A549 (cell line): ENCODE results near the gene DPM3. TPM values are rescaled to one million over a fixed set of nuclear protein-coding genes. Genes with fewer than 3 reads are reported as not detected.
A peak's percentile ranks its signal among the peaks of the same experiment; 100 is the strongest.

Experiments
- ATAC-seq, 2 experiments: fragments of 200-7000 bp in 1 of 2; fragments of >200 bp in 1 of 2; cut with Nextera tagmentation in 1 of 2; cut with Tn5 transposase in 1 of 2; 3 replicates each; pipeline versions ENCODE4 v1.8.0 to v1.9.1; 2018 to 2020; ENCODE audit warnings: mild to moderate bottlenecking in 1 of 2, moderate library complexity in 1 of 2
- CTCF ChIA-PET: fragments of 300-600 bp; sonication (Branson Sonifier 250); formaldehyde crosslinking; extraction: SDS; loops from one replicate; lab custom pipeline; 2021; ENCODE audit warnings: antibody characterized with exemption, inconsistent platforms; lab: Yijun Ruan, JAX
- POLR2A ChIA-PET: fragments of 350-600 bp; formaldehyde crosslinking; extraction: SDS; loops from one replicate; lab custom pipeline; 2021; ENCODE audit warnings: antibody characterized with exemption, inconsistent platforms; lab: Yijun Ruan, JAX
- DNase-seq, 2 experiments: peaks; one replicate each; pipeline versions ENCODE4 v3.0.0 to v3.0.0-alpha.2; 2011 to 2016; ENCODE audit warnings: low read depth in 1 of 2, low spot score in 1 of 2
- FAIRE-seq: peaks from 2 replicates; lab custom pipeline; 2011; peaks lifted over from hg19 to GRCh38; lab: Jason Lieb, UNC
- H3K27ac ChIP-seq, 2 experiments: fragments of >200 bp; sonication (Bioruptor Twin); formaldehyde crosslinking; 3 replicates each; pipeline ENCODE4 v1.5.1; 2016 to 2017
- H3K4me1 ChIP-seq: fragments of >200 bp; sonication (Bioruptor Twin); formaldehyde crosslinking; 3 replicates; pipeline ENCODE4 v1.6.1; 2016
- H3K4me2 ChIP-seq: fragments of >200 bp; sonication (Bioruptor Twin); formaldehyde crosslinking; 3 replicates; pipeline ENCODE4 v1.6.1; 2016
- H3K4me3 ChIP-seq: fragments of >200 bp; sonication (Bioruptor Twin); formaldehyde crosslinking; 3 replicates; pipeline ENCODE4 v1.5.1; 2016
- H3K9me3 ChIP-seq: fragments of >200 bp; sonication (Bioruptor Twin); formaldehyde crosslinking; 3 replicates; pipeline ENCODE4 v1.6.1; 2016
- CHD2 ChIP-seq: fragments of 150-350 bp; IDR thresholded peaks from 2 replicates; pipeline ENCODE4 v1.6.1; 2014; ENCODE audit warnings: low read length; ENCODE audit not compliant: partially characterized antibody
- CHD4 ChIP-seq: fragments of 200-600 bp; sonication (generic); IDR thresholded peaks from 2 replicates; pipeline ENCODE4 v1.6.1; 2016; ENCODE audit warnings: antibody characterized with exemption, mild to moderate bottlenecking, borderline replicate concordance
- CTCF ChIP-seq: fragments of >200 bp; sonication (Bioruptor Twin); formaldehyde crosslinking; IDR thresholded peaks from 3 replicates; pipeline ENCODE4 v1.5.1; 2016
- EHF ChIP-seq: fragments of 250-450 bp; sonication (Bioruptor Pico); IDR thresholded peaks from 2 replicates; pipeline ENCODE4 v1.5.0; 2020; ENCODE audit warnings: mild to moderate bottlenecking
- EHMT2 ChIP-seq: fragments of 200-600 bp; sonication (generic); IDR thresholded peaks from 2 replicates; pipeline ENCODE4 v1.6.1; 2016; ENCODE audit warnings: antibody characterized with exemption, low read depth, mild to moderate bottlenecking, moderate library complexity
- EP300 ChIP-seq, 2 experiments: fragments of >200 bp; sonication (Bioruptor Twin); formaldehyde crosslinking; IDR thresholded peaks; 2 replicates in 1 of 2; 3 replicates in 1 of 2; pipeline ENCODE4 v1.6.1; 2016 to 2017
- ESRRA ChIP-seq: fragments of 150-350 bp; IDR thresholded peaks from 2 replicates; pipeline ENCODE4 v1.6.1; 2014; ENCODE audit warnings: mild to moderate bottlenecking, low read length, borderline replicate concordance
- HEYL ChIP-seq: fragments of 250-450 bp; sonication (Bioruptor Pico); IDR thresholded peaks from 2 replicates; pipeline ENCODE4 v1.8.0; 2021; ENCODE audit warnings: mild to moderate bottlenecking, moderate library complexity
- HOXB13 ChIP-seq: fragments of 250-450 bp; sonication (Bioruptor Pico); IDR thresholded peaks from 2 replicates; pipeline ENCODE4 v1.5.0; 2020; ENCODE audit warnings: low read depth, mild to moderate bottlenecking, moderate library complexity
- JUN ChIP-seq, 2 experiments: fragments of >200 bp; sonication (Bioruptor Twin); formaldehyde crosslinking; IDR thresholded peaks; 2 replicates in 1 of 2; 3 replicates in 1 of 2; pipeline ENCODE4 v1.6.1; 2016 to 2017
- KDM1A ChIP-seq: fragments of 200-600 bp; sonication (generic); IDR thresholded peaks from 2 replicates; pipeline ENCODE4 v1.6.1; 2016; ENCODE audit warnings: low read depth, mild to moderate bottlenecking
- KDM5A ChIP-seq: fragments of 200-600 bp; sonication (generic); IDR thresholded peaks from 2 replicates; pipeline ENCODE4 v1.6.1; 2016; ENCODE audit warnings: antibody characterized with exemption, mild to moderate bottlenecking
- MAFK ChIP-seq: fragments of 450-650 bp; IDR thresholded peaks from 2 replicates; pipeline ENCODE4 v1.6.1; 2014; ENCODE audit not compliant: partially characterized antibody
- MAX ChIP-seq: IDR thresholded peaks from 2 replicates; pipeline ENCODE4 v1.6.1; 2012
- MAZ ChIP-seq: fragments of 150-350 bp; IDR thresholded peaks from 2 replicates; pipeline ENCODE4 v1.6.1; 2014; ENCODE audit warnings: antibody characterized with exemption, low read depth, low read length, borderline replicate concordance
- MYC ChIP-seq: IDR thresholded peaks from 2 replicates; pipeline ENCODE4 v1.6.1; 2012; ENCODE audit warnings: mild to moderate bottlenecking, inconsistent platforms, low read length, improper control_type of control experiment, borderline replicate concordance
- NFE2L2 ChIP-seq: fragments of 150-350 bp; conservative IDR thresholded peaks from 2 replicates; pipeline ENCODE4 v1.6.1; 2014; ENCODE audit warnings: low read length
- PHF8 ChIP-seq: fragments of 200-600 bp; sonication (generic); IDR thresholded peaks from 2 replicates; pipeline ENCODE4 v1.6.1; 2016; ENCODE audit warnings: low read depth, mild to moderate bottlenecking, antibody characterized with exemption, moderate library complexity, borderline replicate concordance
- POLR2A ChIP-seq: IDR thresholded peaks from 2 replicates; pipeline ENCODE4 v1.6.1; 2012; ENCODE audit warnings: mild to moderate bottlenecking, low read length
- RAD21 ChIP-seq, 2 experiments: fragments of >200 bp in 1 of 2; sonication (Bioruptor Twin) in 1 of 2; formaldehyde crosslinking in 1 of 2; IDR thresholded peaks in 1 of 2; conservative IDR thresholded peaks in 1 of 2; 2 replicates in 1 of 2; 3 replicates in 1 of 2; pipeline ENCODE4 v1.6.1; 2012 to 2018; ENCODE audit warnings: inconsistent platforms in 1 of 2
- RCOR1 ChIP-seq: fragments of 150-350 bp; IDR thresholded peaks from 2 replicates; pipeline ENCODE4 v1.6.1; 2014; ENCODE audit warnings: antibody characterized with exemption, low read length, low read depth
- REST ChIP-seq: fragments of 200-600 bp; sonication (generic); IDR thresholded peaks from 2 replicates; pipeline ENCODE4 v1.6.1; 2016; ENCODE audit warnings: antibody characterized with exemption, mild to moderate bottlenecking, moderate library complexity
- RFX5 ChIP-seq: fragments of 450-650 bp; IDR thresholded peaks from 2 replicates; pipeline ENCODE4 v1.7.1; 2014; ENCODE audit warnings: antibody characterized with exemption, mild to moderate bottlenecking, moderate library complexity
- RNF2 ChIP-seq: fragments of 200-600 bp; sonication (generic); IDR thresholded peaks from 2 replicates; pipeline ENCODE4 v1.6.1; 2016; ENCODE audit warnings: low read depth, mild to moderate bottlenecking, antibody characterized with exemption, moderate library complexity, borderline replicate concordance
- SMC3 ChIP-seq: fragments of >200 bp; sonication (Bioruptor Twin); formaldehyde crosslinking; IDR thresholded peaks from 3 replicates; pipeline ENCODE4 v1.6.1; 2018; ENCODE audit warnings: inconsistent platforms
- TP53 ChIP-seq: fragments of 250-450 bp; sonication (Bioruptor Pico); IDR thresholded peaks from 2 replicates; pipeline ENCODE4 v1.5.0; 2021; ENCODE audit warnings: mild to moderate bottlenecking, moderate library complexity
- ZC3H11A ChIP-seq: fragments of 450-650 bp; IDR thresholded peaks from 2 replicates; pipeline ENCODE4 v1.6.1; 2014; ENCODE audit warnings: antibody characterized with exemption, mild to moderate bottlenecking
- ZFP36 ChIP-seq: fragments of 450-650 bp; IDR thresholded peaks from 2 replicates; pipeline ENCODE4 v1.6.1; 2014; ENCODE audit warnings: borderline replicate concordance; ENCODE audit not compliant: partially characterized antibody
- ZSCAN20 ChIP-seq: fragments of 250-450 bp; sonication (Bioruptor Pico); IDR thresholded peaks from 2 replicates; pipeline ENCODE4 v1.8.0; 2022; ENCODE audit warnings: mild to moderate bottlenecking, moderate library complexity
- WGBS: methylation state at CpG from one replicate; pipeline ENCODE4 v1.1.6; 2017; ENCODE audit errors: missing lambda C conversion rate; 5-methylcytosine and 5-hydroxymethylcytosine counted together
- polyA plus RNA-seq, 4 experiments: library from polyadenylated mRNA; depleted of rRNA in 3 of 4; stranded (reverse); fragments of >200 nt; fragmentation: RNase III in 1 of 4; extraction: RNeasy Plus Mini Kit Qiagen cat#74134 plus additional on column Dnase treatment in 1 of 4; gene quantifications; 2 replicates in 3 of 4; 3 replicates in 1 of 4; pipeline ENCODE4 v1.2.3, GENCODE V29; 2011 to 2017
- TF ChIP-seq, protein P1 (sequence below): fragments of 250-450 bp; sonication (Bioruptor Pico); IDR thresholded peaks from 2 replicates; pipeline ENCODE4 v1.5.0; 2020; ENCODE audit warnings: low read depth, mild to moderate bottlenecking, moderate library complexity
- TF ChIP-seq, protein P2 (sequence below): fragments of 250-450 bp; sonication (Bioruptor Pico); IDR thresholded peaks from 2 replicates; pipeline ENCODE4 v1.5.0; 2021; ENCODE audit warnings: mild to moderate bottlenecking, moderate library complexity, borderline replicate concordance

The DPM3 gene
- polyA plus RNA-seq, 2 of the 4 experiments (the other 2 are of a cell fraction): 22.8 to 80.3 TPM

- CTCF ChIA-PET: interaction anchor here (0.6 to 15.2 kb wide), 41 partner anchors 9 to 874 kb away, joined by 3 to 384 read pairs (median 5); partner anchors contain the start of genes ADAM15, EFNA1, EFNA4 and MTX1
- no peaks in the 10 kb centered on the region for H3K9me3 ChIP-seq
- WGBS: under 1% methylated on average over 46 of the region's 57 CpGs
- FAIRE-seq: peak; percentile 74
- ATAC-seq: peak; percentile 55 to 85
- peak within 1 kb of the TSS; percentile 95 for H3K4me2 ChIP-seq
- peaks cover 21% of the 10 kb centered on the region for H3K4me1 ChIP-seq
- peak; percentile 97 for DNase-seq
- POLR2A ChIA-PET: interaction anchor here (0.8 to 4.4 kb wide), 9 partner anchors 21 to 110 kb away, joined by 3 to 54 read pairs (median 4); partner anchors contain the start of genes EFNA4, SLC50A1 and THBS3
- H3K27ac ChIP-seq: peak within 1 kb of the TSS; percentile 93 to 99
- peak within 1 kb of the TSS; percentile 80 for H3K4me3 ChIP-seq
- TF ChIP-seq RFX5 (no peak), MAZ (peak; percentile 87; the same call in 1 of the 2 replicates), CHD2 (peak; percentile 47), EHMT2 (no peak), ESRRA (no peak), HOXB13 (CRISPR knock-in tag) (no peak), MAFK (no peak), MYC (0 out of 2 replicates have a peak, but pooled peaks have one; percentile 50), CHD4 (no peak), RAD21 (conservative IDR thresholded peaks at IDR 0.05 in 1 of 2, IDR thresholded peaks at IDR 0.05 in 1 of 2) (peak in 1 of 2 experiments; percentile 10; a peak in 1 of 5 replicates), ZFP36 (no peak), ZSCAN20 (CRISPR knock-in tag) (no peak), KDM1A (no peak), ZC3H11A (no peak), NFE2L2 (no peak), HEYL (CRISPR knock-in tag) (no peak), RCOR1 (no peak), RNF2 (no peak), KDM5A (peak; percentile 39; the same call in 1 of the 2 replicates), JUN (IDR thresholded peaks at IDR 0.05) (peak in 1 of 2 experiments; percentile 83; a peak in 4 of 5 replicates), SMC3 (peak; percentile 35; the same call in 2 of the 3 replicates), PHF8 (peak; percentile 74), POLR2A (peak; percentile 71), CTCF (peak; percentile 90), EP300 (IDR thresholded peaks at IDR 0.05) (no peak), MAX (peak; percentile 55; the same call in 1 of the 2 replicates), EHF (CRISPR knock-in tag) (no peak), REST (no peak), TP53 (no peak)
- TF ChIP-seq, protein P1, sequence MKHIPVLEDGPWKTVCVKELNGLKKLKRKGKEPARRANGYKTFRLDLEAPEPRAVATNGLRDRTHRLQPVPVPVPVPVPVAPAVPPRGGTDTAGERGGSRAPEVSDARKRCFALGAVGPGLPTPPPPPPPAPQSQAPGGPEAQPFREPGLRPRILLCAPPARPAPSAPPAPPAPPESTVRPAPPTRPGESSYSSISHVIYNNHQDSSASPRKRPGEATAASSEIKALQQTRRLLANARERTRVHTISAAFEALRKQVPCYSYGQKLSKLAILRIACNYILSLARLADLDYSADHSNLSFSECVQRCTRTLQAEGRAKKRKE: no peak
- TF ChIP-seq, protein P2, sequence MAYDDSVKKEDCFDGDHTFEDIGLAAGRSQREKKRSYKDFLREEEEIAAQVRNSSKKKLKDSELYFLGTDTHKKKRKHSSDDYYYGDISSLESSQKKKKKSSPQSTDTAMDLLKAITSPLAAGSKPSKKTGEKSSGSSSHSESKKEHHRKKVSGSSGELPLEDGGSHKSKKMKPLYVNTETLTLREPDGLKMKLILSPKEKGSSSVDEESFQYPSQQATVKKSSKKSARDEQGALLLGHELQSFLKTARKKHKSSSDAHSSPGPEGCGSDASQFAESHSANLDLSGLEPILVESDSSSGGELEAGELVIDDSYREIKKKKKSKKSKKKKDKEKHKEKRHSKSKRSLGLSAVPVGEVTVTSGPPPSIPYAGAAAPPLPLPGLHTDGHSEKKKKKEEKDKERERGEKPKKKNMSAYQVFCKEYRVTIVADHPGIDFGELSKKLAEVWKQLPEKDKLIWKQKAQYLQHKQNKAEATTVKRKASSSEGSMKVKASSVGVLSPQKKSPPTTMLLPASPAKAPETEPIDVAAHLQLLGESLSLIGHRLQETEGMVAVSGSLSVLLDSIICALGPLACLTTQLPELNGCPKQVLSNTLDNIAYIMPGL (CRISPR knock-in tag): no peak
These were observed 32.6 kb upstream of the DPM3 start, which contains the start of gene KRTCAP2 for GRCh38 chr1:155172732-155173477. Gene KRTCAP2 (minus strand): TSS chr1:155173304. CDS start chr1:155173224, 80 bp downstream.
